Measurements from ENCODE around the gene LIN37.

LIN37 gene, protein sequence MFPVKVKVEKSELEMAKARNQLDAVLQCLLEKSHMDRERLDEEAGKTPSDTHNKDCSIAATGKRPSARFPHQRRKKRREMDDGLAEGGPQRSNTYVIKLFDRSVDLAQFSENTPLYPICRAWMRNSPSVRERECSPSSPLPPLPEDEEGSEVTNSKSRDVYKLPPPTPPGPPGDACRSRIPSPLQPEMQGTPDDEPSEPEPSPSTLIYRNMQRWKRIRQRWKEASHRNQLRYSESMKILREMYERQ
- 5.0 to 9.2 (median 6.7) reads per million in 4 experiments for total RNA-seq

DNA sequence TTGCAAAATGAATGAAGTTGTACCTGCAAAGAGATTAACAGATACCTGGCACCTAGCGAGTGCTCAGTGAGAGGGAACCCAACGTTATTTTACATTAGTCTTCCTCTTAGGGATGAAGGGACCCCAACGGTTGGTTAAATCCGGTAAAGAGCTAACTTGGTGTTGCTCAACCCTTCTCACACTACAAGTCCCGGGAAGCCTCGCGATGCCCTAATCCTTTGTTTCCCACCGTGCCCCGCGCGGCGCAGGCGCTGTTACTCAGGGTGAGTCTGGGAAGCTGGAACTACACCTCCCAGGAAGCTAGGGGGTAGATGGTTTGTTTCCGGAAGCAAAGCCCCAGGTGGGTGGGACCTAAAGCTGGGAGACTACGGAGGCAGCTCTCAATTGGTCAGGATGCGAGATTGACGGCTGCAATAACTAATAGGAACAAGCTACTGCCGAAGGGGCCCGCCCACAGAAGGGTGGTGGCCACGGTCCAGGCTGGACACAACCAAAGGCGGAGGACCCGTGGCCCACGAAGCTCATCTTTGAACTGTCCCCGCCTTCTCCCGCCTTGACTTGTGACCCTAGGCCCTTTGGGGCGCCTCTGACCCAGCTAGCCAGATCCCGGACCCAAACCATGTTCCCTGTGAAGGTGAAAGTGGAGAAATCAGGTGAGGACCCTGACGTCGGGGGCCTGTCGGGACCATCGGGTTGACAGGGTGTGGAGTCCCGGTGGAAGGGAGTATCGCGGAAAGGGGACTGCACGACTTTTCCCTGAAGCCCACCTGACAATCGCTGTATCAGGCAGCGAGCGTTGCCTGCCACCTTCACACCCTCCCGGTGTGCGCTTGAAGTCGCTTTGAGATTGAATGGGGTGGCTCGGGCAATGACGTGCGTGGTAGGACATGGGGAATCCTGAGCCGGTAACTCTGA, at the start of gene LIN37:
TSS of gene LIN37 (plus strand) at position 471 of the 915 bp plus-strand sequence. CDS start at position 620, 149 bp downstream.
- peak; percentile 99 for DNase-seq

DNA sequence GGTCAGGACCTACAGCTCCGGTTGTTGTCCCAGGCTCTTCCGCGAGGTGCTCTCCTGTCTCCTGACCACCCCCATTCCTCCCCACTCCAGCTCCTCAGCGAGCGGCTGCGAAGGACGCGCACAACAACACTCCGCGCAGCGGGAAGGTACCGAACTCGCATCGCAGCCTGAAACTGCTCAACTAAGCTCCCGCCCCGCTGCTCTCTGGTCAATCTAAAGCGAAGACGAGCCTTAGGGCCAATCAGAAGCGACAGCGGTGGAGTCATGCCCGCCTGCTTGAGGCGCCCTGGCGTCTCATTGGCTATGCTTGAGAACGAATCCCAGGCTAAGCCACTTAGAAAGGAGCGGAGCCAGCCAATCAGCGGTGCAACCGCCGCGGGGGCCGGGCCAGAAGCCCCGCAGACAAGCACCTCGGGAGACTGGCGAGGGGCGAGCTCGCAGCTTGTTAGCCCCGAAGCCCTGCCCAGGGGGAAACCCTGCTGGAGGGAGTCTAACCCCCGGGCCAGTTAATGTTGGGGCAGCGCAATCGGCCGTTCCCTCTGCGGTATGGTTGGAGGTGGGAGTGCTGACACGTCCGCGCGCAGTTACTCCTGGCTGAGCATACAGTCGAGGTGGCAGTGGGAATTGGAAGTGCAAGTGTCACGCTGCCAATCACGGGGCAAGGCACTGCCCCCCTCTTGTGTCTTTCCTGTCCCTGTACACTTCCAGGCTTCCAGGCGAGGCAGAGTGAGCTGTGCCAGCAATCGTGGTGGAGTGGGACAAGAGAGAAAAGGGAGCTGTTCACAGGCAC, 46.0 kb upstream of the LIN37 start:
- peak; percentile 91 for DNase-seq

DNA sequence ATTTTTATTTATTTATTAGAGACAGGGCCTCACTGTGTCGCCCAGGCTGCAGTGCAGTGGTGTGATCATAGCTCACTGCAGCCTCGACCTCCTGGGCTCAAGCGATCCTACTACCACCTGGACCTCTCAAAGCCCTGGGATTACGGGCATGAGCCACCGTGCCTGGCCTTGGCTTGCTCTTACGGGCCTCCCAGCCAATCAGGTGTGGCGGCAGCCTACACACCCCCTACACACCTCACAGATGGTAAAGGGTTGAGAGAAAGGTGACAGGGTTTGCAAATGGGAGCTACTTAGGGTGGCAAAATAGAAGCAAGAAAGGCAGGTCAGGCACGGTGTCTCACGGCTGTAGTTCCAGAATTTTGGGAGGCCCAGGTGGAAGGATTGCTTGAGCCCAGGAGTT, 45.0 kb upstream of the LIN37 start:
- no peak for DNase-seq

DNA sequence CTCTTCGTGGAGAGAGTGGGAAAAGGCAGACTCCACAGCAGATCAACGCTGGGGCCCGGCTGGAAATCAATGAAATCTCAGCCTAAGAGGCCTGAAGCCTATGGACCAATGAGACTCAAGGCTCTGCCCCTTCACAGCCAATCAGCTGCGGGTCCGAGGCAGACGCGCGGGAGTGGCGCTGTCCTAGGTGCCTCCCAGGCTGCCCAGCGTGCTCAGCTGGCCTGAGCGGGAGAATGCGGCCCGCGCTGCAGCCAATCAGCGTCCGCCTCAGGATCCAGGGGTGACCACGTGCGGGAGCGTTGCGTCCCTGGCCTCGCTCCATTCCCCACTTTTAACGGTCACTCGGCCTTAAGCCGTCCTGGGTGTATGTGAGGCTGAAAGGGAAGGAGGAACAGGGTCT, 44.2 kb upstream of the LIN37 start, which contains the start of gene ZBTB32:
TSS of gene ZBTB32 (plus strand) at position 341 of the 400 bp plus-strand sequence. CDS start 10,069 bp downstream, outside the sequence.
- no peak for DNase-seq

DNA sequence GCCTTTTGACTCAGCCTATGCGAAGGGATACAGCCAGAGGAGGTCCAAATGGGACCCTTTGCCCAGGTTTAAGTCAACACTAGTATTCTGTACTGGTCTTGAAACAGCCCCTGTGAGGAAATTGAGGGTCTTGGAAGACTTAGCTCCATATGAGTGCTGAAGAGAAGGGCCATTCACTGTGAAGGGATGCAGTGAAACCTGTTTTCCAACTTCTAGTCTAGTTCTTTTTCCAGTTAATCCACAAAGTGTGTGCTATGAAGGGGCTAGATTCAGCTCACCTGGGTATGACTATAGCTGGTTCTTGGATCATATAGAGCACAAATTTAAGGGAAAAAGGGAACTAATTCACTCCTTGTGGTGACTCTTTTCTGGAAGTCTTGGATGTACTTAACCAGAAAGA, 40.0 kb upstream of the LIN37 start:
- DNase-seq: no peak

DNA sequence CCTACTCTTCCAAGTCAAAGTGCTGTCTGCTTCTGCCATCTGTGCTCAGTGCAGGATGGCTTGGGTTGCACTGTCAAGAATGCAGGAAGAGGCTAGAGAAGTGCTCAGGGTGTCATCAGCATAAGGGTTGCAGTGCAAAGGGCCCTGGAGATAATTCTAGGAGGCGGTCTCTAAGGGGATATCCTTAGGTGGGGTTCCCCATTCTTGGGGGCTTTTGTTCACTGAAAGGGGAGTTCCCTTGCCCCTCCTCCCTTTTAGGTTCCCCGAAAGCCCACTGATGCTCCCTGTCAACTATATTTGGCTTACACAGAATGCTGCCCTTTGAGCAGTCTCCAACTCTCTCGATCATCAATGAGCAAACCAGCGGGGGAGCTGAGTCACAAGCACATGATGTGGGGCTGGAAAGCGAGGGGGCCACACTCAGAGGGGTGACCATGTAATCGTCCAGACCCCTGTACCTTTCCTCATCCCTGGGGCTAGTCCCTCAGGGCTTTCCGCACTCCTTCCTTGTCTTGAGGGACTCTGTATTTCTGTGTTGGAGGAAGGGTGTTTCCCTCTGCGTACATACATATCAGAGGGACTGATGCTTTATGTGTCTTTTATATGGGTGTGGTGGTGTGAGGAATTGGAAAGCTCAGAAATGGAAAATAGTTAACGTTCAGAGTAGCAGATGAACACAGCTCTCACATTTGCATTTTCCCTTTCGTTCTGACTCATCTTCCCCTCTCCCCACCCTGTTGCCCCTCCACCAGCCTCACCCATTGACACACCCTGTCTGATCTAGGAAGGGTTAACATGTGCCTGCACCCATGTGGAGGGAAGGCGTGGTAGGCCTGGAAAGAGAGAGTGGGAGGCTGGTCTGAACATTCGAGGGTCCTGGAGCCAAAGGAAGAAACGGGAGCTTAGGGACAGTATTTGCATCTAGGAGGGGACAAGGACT, 37.3 kb upstream of the LIN37 start:
- no peak for DNase-seq

DNA sequence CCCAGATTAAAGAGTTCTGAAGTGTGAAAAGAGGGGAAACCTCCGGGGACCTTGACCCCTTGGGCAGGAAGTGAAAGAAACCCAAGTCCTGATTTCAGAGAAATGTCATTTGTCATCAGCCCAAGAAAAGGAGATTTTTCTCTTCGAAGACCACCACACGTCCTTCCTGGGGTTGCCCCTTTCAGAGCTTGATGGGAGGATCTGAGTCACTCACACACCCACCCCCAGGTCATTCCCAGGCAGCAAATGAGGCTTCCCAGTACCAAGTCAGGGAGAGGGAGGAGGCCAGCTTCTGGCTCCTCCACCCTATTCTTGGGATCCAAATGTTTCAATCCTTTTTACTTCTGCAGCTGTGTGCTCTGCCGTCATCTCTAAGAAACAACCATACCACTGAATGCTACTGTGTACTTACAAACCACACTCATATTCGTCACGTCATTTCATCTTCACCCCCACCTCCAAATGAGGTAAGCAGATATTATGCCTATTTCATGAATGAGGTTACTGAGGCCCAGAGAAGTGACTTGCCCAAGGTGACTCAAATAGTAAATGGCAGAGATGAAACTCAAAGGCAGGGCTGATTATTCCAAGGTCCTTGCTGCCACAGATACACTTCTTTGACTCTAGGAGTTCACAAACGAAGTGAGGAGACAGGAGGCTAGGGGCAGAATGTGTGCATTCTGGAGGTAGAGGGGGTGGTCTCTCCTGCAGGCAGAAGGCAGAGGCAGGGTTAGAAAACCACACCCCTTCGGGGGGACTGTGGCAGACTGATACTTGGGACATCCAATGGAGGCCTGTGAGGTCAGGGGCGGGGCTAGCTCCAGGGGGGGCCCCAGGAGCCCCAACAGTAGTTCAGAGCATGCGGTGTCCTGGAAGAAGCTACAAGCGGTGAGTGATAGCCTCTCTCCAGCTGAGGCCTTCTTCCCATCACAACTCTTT, 35.5 kb upstream of the LIN37 start:
- DNase-seq: no peak

DNA sequence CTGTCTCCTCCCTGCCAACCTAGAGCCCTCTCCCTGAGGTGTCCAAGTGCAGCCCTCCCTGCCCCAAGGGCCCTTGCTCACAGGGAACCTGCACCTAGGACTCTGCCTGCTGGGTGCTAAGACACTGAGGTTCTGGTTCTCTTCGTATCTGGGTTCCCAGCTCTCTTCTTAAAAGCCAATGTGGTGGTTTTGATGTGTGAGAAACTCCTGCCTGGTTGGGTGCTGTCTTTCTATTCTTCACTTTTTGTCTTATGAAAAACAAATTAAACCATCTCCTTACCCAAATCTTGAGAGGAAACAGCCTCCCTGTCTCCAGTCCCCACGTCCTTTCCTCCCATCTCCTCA, 34.9 kb upstream of the LIN37 start:
- DNase-seq: no peak

DNA sequence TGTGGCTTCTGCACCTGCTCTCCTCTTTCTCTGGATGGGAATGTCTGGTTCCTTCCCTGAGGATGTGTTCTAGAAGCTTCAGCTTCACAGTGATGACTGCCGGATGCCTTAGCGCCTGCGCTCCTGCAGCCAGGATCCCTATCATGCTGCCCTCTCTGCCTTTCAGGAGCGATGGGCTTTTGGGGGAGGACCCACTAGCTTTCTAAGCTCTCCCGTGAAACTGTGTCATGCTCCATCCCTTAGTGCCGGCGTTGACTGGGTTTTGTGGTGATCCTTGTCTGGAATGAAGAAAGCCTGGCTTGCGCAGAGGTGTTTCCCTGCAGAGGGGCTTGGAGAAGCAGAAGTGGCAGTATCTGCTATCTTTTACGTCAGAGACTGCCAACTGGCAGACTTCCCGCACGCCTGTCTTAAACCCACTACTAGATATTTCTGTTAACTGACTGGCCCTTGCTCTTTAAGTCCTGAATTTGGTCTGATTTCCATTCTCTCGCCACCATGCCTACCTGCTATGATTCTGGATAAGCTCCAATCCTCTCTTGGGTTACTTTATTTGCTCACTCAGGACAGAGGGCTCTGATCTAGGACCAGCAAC, 34.4 kb upstream of the LIN37 start:
- no peak for DNase-seq

DNA sequence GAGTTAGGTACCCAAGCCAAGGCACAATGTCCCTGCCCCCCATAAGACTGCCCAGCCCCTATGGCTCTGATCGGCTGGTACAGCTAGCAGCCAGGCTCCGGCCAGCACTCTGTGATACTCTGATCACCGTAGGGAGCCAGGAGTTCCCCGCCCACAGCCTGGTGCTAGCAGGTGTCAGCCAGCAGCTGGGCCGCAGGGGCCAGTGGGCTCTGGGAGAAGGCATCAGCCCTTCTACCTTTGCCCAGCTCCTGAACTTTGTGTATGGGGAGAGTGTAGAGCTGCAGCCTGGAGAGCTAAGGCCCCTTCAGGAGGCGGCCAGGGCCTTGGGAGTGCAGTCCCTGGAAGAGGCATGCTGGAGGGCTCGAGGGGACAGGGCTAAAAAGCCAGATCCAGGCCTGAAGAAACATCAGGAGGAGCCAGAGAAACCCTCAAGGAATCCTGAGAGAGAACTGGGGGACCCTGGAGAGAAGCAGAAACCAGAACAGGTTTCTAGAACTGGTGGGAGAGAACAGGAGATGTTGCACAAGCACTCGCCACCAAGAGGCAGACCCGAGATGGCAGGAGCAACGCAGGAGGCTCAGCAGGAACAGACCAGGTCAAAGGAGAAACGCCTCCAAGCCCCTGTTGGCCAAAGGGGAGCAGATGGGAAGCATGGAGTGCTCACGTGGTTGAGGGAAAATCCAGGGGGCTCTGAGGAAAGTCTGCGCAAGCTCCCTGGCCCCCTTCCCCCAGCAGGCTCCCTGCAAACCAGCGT, 33.6 kb upstream of the LIN37 start:
- DNase-seq: no peak

DNA sequence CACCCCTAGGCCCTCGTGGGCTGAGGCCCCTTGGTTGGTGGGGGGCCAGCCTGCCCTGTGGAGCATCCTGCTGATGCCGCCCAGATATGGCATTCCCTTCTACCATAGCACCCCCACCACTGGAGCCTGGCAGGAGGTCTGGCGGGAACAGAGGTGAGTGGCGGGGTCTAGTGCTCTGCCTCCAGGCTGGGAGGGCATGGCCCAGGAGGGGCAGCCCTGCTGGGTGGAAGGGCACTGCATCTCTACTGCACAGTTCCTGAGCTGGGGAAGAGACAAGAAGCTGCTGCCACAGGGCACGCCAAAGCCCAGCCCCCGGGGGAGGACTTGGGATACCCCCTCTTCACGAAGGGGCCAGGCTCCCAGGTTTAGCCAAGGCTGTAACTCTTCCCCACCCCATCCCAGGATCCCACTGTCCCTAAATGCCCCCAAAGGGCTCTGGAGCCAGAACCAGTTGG, 33.0 kb upstream of the LIN37 start:
- no peak for DNase-seq

DNA sequence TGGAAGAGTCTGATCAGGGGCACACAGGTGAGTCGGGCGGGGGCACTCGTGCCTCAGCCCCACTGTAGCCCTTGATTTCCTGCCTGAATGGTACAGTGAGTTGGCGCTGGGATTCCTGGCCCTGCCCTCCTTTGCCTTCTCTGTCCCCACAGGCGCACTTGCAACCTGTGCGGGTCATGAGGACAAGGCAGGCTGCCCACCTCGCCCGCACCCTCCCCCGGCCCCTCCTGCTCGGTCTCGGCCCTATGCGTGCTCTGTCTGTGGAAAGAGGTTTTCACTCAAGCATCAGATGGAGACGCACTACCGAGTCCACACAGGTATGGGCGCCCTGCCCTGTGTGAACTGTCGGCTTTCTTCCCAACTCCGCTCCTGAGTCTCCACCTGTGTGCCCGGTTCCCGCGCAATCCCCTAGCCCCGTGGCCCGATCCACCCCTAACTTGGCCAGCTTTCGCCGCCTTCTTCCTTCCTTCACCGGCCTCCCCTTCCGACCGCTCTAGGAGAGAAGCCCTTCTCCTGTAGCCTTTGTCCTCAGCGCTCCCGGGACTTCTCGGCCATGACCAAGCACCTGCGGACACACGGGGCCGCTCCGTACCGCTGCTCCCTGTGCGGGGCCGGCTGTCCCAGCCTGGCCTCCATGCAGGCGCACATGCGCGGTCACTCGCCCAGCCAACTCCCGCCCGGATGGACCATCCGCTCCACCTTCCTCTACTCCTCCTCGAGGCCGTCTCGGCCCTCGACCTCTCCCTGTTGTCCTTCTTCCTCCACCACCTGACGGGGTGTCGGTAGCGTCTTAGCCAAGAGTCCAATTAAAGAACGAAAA, 32.2 kb upstream of the LIN37 start:
- DNase-seq: no peak

DNA sequence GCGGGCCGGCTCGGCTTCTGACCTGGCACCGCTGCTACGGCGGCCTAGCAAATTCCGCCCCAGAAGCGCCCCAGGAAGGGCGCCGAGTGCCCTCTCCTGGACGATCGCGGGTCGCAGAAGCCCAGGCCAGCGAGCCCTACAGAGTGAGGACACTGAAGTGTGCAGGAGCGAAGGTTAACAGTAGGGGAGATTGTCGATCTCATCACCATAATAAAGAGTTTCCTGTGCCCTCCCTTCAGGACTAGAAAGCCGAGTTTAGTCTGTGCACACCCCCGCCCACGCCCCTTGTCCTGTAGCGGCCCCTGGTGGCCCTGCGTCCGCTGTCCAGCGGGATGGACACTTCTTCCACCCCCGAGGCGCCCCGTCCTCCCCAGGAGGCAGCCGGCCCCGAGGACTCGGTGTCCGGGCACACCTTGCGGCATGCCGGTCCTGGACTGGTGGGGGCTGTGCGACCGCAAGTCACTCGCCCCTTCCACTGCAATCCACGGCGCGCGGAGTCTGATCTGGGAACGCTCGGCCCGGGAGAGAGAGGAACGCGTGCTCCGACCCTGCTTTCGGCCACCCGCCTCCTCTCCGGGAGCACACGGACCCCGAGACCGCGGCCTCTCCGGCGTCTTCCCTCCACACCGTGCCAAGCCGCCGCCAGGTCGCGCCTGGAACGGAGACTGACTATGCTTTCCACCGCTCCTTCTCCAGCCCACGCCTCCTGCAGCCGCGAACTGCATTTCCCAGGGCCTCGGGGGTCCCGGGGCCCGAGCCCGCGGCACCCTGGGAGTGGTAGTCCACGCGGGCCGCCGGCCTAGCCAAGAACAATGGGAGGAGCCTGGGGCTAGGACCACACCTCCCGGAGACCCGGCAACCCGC, 31.3 kb upstream of the LIN37 start:
- DNase-seq: peak; percentile 92

DNA sequence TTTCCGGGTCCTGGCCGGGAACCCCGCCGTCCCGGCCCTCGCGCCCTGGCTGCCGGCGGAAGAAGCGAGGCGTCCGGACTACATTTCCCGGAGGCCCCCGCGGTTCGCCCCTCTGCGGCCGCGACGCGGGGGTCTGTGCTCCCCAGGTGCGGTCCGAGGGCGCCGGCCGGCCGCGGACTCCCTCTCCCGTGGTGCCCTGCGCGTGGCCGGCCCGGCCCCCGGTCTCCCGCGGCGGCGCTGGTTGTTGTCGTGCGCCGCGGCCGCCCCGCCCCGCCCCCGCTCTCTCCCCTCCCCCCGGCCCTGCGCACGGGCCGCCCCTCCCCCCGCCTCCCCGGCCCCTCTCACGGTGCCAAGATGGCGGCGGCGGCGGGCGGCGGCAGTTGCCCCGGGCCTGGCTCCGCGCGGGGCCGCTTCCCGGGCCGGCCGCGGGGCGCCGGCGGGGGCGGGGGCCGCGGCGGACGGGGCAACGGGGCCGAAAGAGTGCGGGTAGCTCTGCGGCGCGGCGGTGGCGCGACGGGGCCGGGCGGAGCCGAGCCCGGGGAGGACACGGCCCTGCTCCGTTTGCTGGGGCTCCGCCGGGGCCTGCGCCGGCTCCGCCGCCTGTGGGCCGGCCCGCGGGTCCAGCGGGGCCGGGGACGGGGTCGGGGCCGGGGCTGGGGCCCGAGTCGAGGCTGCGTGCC, 30.6 kb upstream of the LIN37 start, which contains the start of gene KMT2B:
TSS of gene KMT2B (plus strand) at position 339 of the 680 bp plus-strand sequence. CDS start at position 355, 16 bp downstream.
- DNase-seq: no peak

DNA sequence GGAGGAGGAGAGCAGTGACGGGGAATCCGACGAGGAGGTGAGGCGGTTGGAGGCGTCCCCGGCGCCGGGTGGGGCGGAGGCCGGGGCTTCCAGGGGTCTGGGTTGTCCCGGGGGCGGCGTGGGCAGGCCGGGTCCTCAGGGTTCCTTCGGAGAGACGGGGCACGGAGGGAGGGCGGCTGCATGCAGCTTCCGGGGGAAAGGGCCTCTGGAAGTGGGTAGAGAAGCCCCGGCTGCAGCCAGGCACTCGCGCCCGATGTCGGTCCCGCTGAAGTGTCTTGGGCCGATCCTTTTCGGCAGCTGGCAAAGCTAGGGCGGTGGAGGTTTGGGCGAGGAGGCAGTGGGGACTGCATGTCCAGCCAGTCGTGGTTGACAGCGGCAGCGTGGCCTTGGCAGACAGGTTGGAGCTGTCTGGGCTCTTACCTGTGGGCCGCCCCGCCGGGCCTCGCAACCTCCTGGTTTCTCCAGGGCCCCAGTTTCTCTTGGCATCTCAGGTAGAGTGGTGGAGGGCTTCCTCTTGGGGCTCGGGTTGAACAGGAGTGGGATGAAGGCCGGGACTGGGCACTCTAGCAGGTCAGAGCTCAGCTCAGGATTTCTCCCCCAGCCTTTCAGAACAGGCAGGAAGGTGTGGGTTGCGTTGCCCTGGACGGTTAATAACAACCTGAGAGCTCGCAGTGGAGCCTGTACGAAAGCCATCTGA, 29.9 kb upstream of the LIN37 start:
- DNase-seq: peak; percentile 29
